ENCODE measurements around the gene TXNDC11.

Gene TXNDC11

DNA sequence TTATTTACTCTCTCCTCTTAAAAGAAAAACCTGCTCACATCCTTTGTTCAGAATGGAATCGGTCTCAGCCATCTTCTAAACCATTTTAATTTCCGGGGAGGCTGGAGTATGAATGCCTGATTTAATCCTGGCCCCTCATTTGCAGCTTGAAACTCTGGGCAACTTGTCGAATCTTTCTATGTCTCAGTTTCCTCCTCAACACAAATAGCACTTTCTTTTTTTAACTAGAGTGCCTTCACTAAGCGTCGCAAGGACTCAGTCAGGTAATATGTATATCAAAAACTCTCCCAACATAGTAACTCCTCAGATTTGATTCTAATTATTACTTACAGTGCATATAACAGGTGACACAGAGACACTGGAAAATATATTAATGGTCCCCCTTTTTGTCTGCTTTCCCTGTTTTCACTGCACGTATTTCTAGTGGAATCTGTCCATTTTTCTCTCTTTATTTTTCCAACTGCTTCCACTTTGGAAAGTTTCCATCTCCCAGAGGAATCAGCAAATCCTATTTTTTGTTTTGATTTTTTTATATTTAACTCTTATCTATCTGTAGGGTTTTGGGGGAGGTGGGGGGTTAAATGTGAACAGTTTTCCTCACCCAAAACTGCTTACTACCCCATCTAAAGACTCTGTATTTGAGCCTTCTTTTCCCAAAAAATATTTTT lies 55.8 kb downstream of the TXNDC11 start:
- DNase-seq = no peak

DNA sequence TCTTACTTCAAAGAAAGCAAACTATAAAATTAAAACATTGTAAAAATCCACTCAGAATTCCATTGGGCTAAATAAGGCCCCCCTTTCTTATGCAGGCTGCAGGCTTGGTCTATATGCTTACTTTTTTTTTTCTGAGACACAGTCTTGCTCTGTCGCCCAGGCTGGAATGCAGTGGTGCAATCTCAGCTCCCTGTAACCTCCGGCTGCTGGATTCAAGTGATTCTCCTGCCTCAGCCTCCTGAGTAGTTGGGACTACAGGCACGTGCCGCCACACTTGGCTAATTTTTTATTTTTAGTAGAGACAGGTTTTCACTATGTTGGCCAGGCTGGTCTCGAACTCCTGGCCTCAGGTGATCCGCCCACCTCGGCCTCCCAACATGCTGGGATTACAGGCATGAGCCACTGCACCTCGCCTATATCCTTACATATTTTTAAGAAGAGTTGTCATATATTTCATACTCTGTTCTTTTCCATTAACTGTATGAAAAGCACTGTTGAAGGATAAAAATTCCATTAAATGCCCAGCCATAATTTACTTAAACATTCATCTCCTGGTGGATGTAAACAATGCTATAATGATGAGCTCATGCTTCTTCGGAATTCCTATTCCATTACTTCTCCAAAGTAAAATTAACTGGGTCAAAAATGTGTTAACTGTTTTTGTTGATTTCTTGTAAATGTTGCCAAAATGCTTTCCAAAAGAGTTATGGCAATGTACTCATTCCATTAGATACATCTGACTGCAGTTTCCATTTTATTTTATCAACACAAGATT lies 56.6 kb downstream of the TXNDC11 start:
- DNase-seq = no peak

DNA sequence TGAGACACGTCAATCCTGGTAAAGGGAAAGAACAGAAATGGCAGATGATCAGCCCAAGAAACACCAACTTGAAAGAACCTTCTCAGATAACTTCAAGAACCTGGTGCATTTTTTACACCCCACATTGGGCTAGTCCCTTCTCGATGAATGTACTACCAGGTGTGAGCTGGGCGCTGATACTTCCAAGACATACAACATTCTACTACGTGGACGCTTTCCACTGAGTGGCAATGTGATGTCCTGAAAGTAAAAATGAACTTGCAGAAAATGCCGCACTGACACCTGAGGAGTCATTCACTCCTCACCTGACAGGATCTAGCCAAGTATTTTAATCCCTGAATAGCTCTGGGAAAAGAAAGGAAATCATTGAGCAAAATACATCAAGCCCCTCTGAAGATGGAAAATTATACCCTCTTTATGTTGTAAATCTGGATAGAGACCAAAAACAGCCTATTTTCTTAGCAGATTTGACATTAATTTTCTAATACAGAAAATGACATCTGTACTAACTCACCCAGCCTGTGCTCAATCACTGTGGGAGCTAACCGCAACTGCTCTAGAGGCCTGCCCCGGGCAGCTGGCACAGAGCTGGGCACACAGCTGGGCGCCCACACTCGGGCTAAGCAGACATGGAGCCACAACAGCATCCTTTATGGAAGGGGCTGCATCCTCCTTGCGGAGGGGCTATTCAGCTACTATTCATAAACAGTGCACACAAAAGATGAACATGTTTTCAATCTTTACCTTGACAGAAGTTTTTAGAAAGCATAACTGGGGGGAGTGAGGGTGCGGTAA lies 58.2 kb downstream of the TXNDC11 start:
- no peak for DNase-seq

DNA sequence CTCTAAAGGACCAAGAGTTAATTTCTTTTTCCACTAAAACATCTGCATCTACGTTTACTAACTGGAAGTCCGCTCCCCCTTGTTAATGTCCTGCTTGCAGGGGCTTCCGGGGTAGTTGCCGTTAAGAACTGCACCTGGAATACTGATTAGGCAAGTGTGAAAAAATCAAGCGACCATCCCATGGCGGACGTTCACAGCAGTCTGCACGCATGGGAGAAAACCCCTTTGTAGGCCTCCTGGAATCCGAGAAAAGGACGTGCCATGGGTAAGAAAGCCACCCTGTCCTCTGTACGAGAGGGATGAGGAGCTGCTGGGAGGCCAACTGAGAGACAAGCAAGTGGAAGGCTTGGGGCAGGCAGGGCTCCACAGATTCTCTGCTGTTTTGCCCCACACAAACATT lies 59.5 kb downstream of the TXNDC11 start:
- no peak for DNase-seq

DNA sequence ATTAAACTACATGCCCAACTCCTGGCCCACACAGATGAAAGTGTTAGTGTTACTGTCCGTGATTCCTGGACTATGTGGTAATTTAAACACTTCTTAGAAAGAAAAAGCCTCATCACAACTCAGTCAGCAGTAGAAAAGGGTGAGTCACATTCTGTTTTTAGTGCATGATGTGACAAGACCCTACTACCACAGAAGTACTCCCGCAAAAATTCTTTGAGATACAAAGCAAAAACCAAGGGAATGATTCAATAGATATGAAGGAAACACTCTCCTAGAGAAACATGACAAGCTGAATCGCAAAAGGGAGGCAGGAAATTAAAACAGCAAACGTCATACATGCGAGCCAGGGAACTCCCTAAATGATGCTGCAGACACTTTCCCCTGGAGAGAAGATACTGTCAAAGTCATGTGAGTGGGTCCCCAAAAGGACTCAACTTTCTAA lies 60.0 kb downstream of the TXNDC11 start:
- no peak for DNase-seq

DNA sequence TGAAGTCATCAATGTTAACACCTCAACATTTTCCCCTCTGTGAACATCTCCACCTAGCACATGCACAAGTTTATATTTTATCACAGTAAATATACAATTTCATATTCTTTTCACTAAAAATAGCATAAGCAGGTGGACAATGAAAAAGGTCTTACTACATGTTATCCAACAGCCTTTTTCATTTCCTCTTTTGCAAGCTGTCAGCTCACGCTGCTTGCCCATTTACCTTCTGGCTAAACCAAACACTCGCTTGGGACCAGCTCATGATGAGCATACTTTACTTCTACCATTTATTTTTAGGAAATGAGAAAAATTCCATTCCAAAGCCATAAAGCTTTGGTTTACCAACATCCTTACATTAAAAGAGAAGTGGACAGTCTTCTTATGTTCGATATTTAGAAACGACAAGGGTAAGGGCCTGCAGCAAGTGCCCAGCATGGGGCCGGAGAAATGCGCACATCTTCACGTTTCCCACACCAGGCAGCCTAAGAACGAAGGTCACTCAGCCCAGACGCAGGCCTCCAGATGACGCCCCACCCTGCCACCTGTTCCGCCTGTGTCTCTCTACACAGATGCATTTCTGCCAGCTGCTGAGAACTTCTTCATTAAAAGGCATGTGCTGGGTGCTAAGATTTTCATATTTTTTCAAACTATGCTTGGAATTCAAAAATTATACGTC lies 60.5 kb downstream of the TXNDC11 start:
- no peak for DNase-seq

DNA sequence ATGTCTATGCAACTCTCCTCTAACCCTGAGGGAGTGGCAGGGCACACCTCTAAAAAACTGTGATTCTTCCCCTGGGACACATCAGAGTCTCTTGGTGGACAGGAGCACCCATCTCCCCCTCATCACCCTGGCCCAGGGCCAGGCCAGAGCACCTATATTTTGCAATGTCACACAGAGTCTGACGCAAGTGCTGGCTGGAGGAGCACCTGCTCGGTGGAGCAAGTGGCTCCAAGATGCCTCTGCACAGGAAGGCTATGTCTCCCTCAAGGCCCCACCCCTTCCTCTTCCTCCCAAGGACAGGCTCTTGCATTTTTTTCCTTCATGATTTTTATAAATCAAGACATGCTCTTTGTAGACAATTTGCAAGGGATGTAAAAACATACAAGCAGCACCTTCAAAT lies 61.1 kb downstream of the TXNDC11 start:
- DNase-seq = no peak

DNA sequence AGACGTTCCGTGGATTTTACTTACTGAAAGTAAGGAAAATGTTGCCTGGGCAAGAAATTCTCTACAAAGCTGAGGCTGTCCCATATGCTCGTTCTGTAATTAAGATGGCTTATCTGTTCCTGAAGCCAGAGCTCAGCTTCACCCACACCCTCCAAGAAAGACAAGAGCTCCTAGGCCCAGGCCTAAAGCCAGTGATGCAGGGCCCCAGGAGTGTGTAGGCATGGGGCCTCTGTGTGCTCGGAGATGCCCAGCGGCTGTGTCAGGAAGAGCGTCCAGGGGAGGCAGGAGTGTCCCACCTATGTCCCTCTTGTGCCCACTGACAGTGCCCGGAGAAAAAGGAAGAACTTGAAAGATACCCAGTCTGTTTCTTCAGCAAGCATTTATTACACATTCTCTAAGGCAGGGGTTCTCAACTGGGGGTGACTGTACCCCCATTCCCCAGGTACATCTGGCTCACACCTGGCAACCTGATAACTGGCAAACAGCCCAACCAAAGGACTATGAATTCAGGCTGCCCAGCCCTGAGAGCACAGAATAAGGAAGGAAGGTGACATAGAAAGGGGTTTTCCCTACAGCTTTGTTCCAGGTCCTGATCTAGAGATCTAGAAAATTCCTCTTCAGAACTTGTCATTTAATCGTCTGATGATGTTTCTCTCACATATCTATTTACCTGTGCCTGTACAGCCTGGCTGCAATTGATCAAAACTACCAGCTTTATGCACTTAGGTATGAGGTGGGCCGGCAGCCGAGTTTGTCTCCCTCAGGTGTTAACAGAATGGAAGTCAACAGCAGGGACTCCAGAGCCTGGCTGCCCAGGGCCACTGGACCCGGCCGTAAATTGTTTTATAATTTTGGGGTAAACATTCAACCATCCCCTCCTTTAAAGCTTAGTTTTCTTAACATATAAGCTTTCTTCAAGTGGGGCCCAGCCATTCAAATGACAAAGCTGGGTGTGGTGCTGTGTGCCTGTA lies 62.4 kb downstream of the TXNDC11 start:
- no peak for DNase-seq

DNA sequence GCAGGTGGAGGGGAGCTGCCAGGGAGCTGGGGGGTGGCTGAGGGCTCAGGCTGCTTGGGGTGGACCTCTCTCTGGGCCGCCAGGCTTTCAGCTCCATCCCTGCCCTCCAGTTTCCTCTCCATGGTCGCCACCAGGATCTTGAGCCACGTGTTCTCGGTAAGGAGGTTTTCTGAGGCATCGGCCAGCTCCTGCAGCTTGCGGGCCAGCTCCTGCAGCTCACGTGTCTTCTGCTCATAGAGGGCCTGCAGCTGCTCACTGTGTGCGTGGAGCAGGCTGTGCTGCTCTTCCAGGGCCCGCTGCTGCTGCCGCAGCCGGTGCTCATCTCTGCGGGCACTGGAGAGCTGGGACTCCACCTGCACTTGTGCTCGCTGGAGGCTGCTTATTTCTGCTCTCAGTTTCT lies 63.4 kb downstream of the TXNDC11 start:
- DNase-seq = peak; percentile 44

DNA sequence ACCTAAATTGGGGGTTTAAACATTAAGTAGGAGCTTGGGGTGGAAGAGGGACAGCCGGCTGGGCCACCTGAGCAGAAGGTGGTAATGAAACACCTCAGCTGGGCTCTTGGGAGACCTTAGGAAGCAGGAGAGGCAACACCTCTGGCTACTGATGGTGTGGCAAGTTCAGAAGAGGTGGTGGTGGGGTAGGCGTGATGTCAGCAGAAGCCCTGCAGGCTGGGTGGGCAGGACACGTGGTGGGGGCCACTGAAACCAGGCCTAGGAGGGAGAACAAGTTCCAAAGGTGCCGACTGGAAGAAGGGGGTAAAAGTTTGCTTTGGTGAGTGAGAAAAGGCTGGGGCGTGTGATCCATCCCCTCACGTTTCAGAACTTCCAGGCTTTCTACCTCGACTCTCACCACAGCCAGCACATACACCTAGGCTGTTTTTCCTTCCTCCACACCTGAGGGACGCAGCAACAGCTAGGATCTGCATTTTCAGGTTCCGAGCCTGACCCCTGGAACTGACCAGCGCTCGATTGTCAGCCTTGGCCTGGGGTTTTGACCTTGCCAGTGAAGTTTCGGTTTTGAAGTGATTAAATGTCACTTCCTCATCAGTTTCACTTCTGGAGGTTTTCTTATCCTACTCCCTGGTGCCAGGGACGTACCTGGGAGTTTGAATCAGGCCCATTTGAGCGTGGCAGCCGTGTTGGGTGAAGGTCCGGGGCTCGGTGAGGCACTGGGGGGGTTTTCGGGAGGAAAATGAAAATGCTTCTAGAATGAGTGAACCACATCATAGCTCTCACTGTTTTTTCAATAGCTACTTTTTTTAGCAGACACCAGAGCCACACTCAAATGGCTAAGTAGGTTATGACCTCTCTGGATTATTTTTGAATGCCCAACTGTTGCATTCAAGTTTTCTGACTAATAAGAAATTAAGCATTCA lies 64.4 kb downstream of the TXNDC11 start:
- DNase-seq = no peak

DNA sequence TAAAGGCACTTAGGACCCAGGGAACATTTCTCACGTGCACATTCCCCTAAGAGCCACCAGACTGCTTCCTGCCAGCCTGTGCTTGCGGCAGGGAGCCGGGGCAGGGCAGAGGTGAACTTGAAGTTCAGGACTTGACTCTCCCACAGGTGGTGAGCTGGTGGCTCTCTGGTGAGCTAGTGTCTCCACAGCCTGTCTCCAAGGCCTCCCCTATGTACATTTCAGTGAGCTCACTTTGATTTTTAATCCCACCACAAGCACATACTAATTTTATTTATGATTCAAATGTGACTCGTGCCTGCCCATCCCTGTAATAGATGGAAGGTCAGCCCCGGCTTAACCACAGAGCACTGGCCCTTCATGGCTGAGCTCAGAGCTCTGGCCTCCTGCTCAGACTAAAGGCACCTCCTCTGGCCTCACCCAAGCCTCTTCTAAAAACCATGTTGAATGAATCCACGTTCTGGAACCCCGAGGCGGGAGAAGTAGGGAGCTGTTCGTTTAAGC lies 65.2 kb downstream of the TXNDC11 start:
- DNase-seq = no peak

DNA sequence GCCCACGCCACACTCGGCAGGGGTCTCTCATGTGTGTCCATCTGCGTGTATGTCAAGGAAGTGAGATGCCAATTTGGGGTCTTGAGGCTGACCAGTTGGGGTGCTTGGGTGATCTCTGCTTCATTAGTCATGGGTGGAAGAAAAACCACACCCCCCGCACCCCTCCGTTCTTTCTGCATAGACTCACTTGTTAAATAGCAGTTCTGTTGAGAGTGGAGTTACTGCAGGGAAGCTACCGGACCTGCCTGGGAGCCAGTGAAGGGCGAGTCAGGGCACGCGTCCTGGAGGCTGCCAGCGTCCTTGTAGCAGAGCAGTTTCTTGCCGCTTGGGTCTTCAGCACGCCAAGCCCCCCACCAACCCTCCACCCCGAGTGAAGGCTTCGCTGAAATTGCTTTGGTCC lies 65.9 kb downstream of the TXNDC11 start:
- no peak for DNase-seq

DNA sequence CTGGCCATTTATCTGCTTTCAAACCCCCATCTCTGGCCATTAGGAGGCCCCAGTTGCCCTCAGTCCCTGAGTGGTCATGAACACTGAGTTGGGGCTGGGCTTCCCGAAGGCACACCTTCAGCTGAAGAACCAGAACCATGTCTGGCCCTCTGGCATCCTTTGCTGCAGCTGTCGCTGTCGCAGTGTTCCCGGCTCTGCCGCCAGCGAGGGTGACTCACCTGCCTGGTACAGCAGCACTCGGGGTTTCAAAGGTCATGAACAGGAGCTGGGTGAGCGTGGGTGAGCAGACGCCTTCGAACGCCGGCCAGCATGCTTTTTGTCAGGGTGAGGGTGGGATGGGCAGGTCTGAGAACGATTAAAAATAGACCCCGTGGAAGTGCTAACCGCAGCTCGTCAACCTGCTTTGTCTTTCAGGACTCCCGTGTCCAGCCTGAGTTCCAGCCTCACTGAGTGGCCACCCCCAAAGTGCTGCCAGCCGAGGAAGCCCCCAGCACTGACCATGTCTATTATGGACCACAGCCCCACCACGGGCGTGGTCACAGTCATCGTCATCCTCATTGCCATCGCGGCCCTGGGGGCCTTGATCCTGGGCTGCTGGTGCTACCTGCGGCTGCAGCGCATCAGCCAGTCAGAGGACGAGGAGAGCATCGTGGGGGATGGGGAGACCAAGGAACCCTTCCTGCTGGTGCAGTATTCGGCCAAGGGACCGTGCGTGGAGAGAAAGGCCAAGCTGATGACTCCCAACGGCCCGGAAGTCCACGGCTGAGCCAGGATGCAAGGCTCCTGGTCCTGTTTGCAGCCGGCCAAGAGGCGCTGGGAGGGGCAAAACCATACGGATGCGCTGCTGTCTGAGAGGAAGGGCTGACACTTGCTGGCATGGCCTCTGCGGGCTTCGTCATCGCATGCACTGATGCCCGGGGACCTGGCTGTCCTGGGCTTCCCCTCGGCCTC lies 66.8 kb downstream of the TXNDC11 start:
- no peak for DNase-seq

DNA sequence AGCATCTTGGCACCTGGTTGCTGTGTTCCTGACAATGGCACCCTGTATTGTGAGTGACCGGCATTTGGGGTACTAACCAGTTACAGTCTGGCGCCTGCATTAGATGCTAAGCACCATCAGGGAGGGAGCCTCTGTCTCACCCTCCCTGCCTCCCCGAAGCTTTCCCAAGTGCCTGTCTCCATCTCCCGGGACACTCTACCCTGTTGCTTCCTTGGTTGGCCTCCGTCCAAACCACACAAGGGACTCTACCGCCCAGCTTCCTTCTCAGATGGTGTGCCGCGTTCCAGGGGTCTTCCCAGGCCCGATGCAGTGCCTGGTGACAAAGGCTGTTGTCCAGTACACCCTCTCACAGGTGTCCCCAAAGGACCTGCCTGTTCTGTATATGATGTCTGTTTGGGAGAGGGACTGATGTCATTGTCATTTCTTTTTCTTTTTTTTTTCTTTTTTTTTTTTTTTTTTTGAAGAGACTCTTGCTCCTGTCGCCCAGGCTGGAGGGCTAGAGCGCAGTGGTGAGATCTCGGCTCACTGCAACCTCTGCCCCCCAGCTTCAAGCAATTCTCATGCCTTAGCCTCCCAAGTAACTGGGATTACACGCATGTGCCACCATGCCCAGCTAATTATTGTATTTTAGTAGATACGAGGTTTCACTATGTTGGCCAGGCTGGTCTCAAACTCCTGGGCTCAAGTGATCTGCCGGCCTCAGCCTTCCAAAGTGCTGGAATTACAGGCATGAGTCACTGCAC lies 67.7 kb downstream of the TXNDC11 start:
- DNase-seq = no peak

DNA sequence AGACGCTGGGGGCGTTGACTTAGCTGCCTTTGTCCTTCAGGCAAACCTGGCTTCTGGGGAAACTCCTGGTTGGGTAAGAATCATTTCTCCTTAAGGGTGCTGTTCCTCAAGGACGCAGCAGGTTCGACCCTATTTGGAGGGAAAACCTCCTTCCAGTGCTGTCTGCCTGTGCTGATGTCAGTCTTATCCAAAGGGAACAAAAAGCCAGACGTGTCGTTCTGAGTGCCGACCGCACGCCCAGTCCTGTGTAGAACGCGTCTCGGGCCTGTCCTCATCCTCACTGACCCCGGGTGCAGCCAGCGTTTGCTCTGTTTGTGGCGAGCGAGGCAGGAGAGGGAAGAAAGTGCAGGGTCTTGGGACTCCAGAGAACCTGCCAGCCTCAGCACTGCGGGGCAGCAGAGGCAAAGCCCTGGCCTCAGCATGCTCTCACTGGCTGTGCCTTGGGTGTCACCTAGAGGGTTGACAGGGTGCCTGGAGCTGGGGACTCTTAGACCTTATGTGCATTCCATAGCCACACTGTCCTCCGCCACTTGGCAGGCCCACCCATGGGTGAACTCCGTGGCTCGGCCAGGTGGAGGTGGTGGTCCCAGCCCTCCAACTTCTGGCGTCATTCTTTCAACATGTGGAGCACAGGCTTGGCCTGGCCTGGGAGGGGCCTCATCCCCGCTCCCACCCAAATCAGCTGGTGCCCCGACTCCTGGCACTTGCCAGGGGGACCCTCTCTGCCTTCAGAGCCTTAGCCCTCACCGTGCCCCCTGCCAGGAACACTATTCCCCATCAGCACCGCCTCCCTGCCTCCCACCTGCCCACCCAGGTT lies 68.4 kb downstream of the TXNDC11 start:
- no peak for DNase-seq

DNA sequence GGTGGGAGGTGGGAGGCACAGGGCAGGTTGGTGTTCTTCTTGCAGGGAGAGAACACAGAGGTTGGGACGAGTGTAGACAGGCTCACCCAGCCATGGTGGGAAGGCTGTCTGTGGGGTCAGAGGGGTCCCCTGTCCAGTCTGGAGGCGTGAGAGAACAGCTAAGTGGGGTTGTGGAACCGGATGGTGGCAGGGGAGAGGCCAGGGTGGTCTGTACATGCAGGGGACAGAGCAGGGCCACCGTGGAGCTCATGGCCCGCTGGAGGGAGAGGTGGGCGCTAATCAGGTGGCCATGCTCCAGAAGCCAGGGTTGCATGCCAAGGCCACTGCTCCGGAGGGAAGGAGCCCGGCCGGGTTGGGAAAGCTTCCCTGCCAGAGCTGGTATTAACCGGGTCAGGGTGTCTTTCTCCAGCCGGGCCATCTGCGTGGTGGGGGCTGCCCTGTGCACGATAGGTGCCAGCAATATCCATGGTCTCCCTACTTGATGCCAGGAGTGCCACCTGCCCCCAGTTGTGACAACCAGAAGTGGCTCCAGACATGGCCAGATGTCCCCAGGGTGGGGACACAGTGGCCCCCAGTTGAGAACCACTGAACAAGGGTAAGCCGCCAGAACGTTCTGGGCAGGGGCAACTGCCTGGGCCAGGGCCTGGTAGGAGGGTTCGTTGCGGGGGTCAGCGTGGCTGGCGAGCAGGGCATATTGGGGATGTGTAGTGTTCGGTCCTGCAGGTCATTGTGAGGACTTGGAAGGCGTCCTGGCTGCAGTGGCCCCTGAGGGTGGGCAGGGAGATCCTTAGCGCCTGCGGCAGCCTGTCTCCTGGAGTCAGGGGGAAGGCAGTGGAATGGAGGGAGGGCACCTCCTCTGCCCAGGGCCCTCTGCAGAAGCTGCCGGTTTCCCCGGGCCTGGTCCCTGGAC lies 69.3 kb downstream of the TXNDC11 start:
- no peak for DNase-seq

All from midbrain (tissue), 1 donor.